Measurements from ENCODE around the gene OR10H4.
"Not testable (repeated sequence)": the region's sequence is repeated elsewhere in the genome, so short reads cannot be mapped to it uniquely, and the experiment has no call there.

The OR10H4 gene

GRCh38 chr19:15937771-15938170 is 11.0 kb upstream of the OR10H4 start:
- DNase-seq (ENCODE audit: low read depth, low spot score): no peak

GRCh38 chr19:15944401-15944800 is 4.4 kb upstream of the OR10H4 start:
- DNase-seq (ENCODE audit: low read depth, low spot score): no peak

GRCh38 chr19:15945301-15945700 is 3.5 kb upstream of the OR10H4 start:
- DNase-seq (ENCODE audit: low read depth, low spot score): no peak

GRCh38 chr19:15954820-15955219 is 6.0 kb downstream of the OR10H4 start:
- DNase-seq (ENCODE audit: low read depth, low spot score): no peak

GRCh38 chr19:15962319-15962718 is 13.5 kb downstream of the OR10H4 start:
- no peak for DNase-seq (ENCODE audit: low read depth, low spot score)

GRCh38 chr19:15964231-15964630 is 15.4 kb downstream of the OR10H4 start:
- DNase-seq (ENCODE audit: low read depth, low spot score): no peak

GRCh38 chr19:15971224-15971780 is 22.5 kb downstream of the OR10H4 start:
- DNase-seq (ENCODE audit: low read depth, low spot score): no peak

- not testable (repeated sequence) for DNase-seq (ENCODE audit: low read depth, low spot score)
Measured at GRCh38 chr19:15972043-15972442, 23.2 kb downstream of the OR10H4 start.

- no peak for DNase-seq (ENCODE audit: low read depth, low spot score)
Measured at GRCh38 chr19:15974856-15975255, 26.0 kb downstream of the OR10H4 start.

GRCh38 chr19:15976836-15977689 is 28.3 kb downstream of the OR10H4 start:
- no peak for DNase-seq (ENCODE audit: low read depth, low spot score)

GRCh38 chr19:15977690-15978089 is 28.9 kb downstream of the OR10H4 start:
- no peak for DNase-seq (ENCODE audit: low read depth, low spot score)

- DNase-seq (ENCODE audit: low read depth, low spot score): no peak
Measured at GRCh38 chr19:15979293-15979692, 30.5 kb downstream of the OR10H4 start.

- not testable (repeated sequence) for DNase-seq (ENCODE audit: low read depth, low spot score)
Measured at GRCh38 chr19:15985831-15986230, 37.0 kb downstream of the OR10H4 start.

- no peak for DNase-seq (ENCODE audit: low read depth, low spot score)
Measured at GRCh38 chr19:15986701-15987100, 37.9 kb downstream of the OR10H4 start.

GRCh38 chr19:15989889-15990288 is 41.1 kb downstream of the OR10H4 start:
- no peak for DNase-seq (ENCODE audit: low read depth, low spot score)

- no peak for DNase-seq (ENCODE audit: low read depth, low spot score)
Measured at GRCh38 chr19:15991602-15992001, 42.8 kb downstream of the OR10H4 start.

GRCh38 chr19:15992014-15992413 is 43.2 kb downstream of the OR10H4 start:
- DNase-seq (ENCODE audit: low read depth, low spot score): no peak

GRCh38 chr19:15995536-15995935 is 46.7 kb downstream of the OR10H4 start:
- no peak for DNase-seq (ENCODE audit: low read depth, low spot score)

GRCh38 chr19:15998166-15998565 is 49.4 kb downstream of the OR10H4 start:
- no peak for DNase-seq (ENCODE audit: low read depth, low spot score)

Data from brain pericyte (primary cell).